ENCODE data around the gene BET1L. TPM values are rescaled to one million over a fixed set of nuclear protein-coding genes. Genes with fewer than 3 reads are reported as not detected.

BET1L gene
- total RNA-seq, 1 experiment from 2014 or later: 56.8 TPM

GRCh38 chr11:215581-216037 is 8.4 kb upstream of the BET1L start:
- no peaks in the 10 kb centered on the region for H3K27me3 Mint-ChIP-seq (ENCODE audit: insufficient read depth, unreplicated experiment)
- Histone ChIP-seq H3K4me1 (peaks cover 19% of the 10 kb centered on the region), H3K36me3 (ENCODE audit: control insufficient read depth, insufficient read depth, low read length) (peaks cover 7% of the 10 kb centered on the region), H3K9me3 (no peaks in the 10 kb centered on the region), H3K27me3 (replicated peaks; ENCODE audit: control insufficient read depth, insufficient read depth, low read length) (no peaks in the 10 kb centered on the region), H3K4me3 (ENCODE audit: low read depth, low read length) (no peak overlapping the region)
- ChIA-PET CTCF (interaction anchor here (1.5 to 1.9 kb wide), 2 partner anchors 8 to 35 kb away, joined by 5 read pairs; partner anchors contain the start of genes BET1L and RIC8A), POLR2A (interaction anchor here (1.9 kb wide), 1 partner anchor 9 kb away, joined by 24 read pairs; the partner anchor contains the start of genes BET1L and RIC8A)
- intact Hi-C loops (cut with micrococcal nuclease; ENCODE audit: unreplicated experiment): no loop called here
- H3K36me3 Mint-ChIP-seq (ENCODE audit: insufficient read depth, unreplicated experiment): peaks cover 58% of the 10 kb centered on the region
- no peak overlapping the region for H3K4me3 Mint-ChIP-seq (ENCODE audit: unreplicated experiment)
- peak overlapping the region; percentile 63 for H3K27ac Mint-ChIP-seq (ENCODE audit: unreplicated experiment)
- no peak for DNase-seq
- H3K4me1 Mint-ChIP-seq (ENCODE audit: low read depth, unreplicated experiment): peaks cover 7% of the 10 kb centered on the region
- H3K9me3 Mint-ChIP-seq (ENCODE audit: unreplicated experiment): no peaks in the 10 kb centered on the region
- no TSS peak for BruUV-seq (replicated peaks)
- TF ChIP-seq CTCF (IDR thresholded peaks at IDR 0.05; ENCODE audit: insufficient read depth in 1 of 2, low read depth in 1 of 2, low read length in 1 of 2, severe bottlenecking in 1 of 2, unreplicated experiment in 1 of 2): no peak

GRCh38 chr11:214083-214482 is 6.9 kb upstream of the BET1L start:
- Histone ChIP-seq H3K27me3 (replicated peaks; ENCODE audit: control insufficient read depth, insufficient read depth, low read length) (no peaks in the 10 kb centered on the region), H3K4me1 (peaks cover 33% of the 10 kb centered on the region), H3K36me3 (ENCODE audit: control insufficient read depth, insufficient read depth, low read length) (peaks cover 11% of the 10 kb centered on the region), H3K9me3 (no peaks in the 10 kb centered on the region), H3K4me3 (ENCODE audit: low read depth, low read length) (no peak overlapping the region)
- TF ChIP-seq CTCF (IDR thresholded peaks at IDR 0.05; ENCODE audit: insufficient read depth in 1 of 2, low read depth in 1 of 2, low read length in 1 of 2, severe bottlenecking in 1 of 2, unreplicated experiment in 1 of 2): no peak
- Mint-ChIP-seq H3K27me3 (ENCODE audit: insufficient read depth, unreplicated experiment) (no peaks in the 10 kb centered on the region), H3K36me3 (ENCODE audit: insufficient read depth, unreplicated experiment) (peaks cover 67% of the 10 kb centered on the region), H3K4me3 (ENCODE audit: unreplicated experiment) (no peak overlapping the region), H3K4me1 (ENCODE audit: low read depth, unreplicated experiment) (peaks cover 13% of the 10 kb centered on the region), H3K27ac (ENCODE audit: unreplicated experiment) (peak overlapping the region; percentile 66), H3K9me3 (ENCODE audit: unreplicated experiment) (no peaks in the 10 kb centered on the region)
- intact Hi-C loops (cut with micrococcal nuclease; ENCODE audit: unreplicated experiment): no loop called here
- no TSS peak for BruUV-seq (replicated peaks)
- DNase-seq: no peak
- POLR2A ChIA-PET: no interaction called here
- CTCF ChIA-PET: no interaction called here

GRCh38 chr11:213111-213510 is 5.9 kb upstream of the BET1L start:
- no peak for TF ChIP-seq CTCF (IDR thresholded peaks at IDR 0.05; ENCODE audit: insufficient read depth in 1 of 2, low read depth in 1 of 2, low read length in 1 of 2, severe bottlenecking in 1 of 2, unreplicated experiment in 1 of 2)
- ChIA-PET POLR2A (no interaction called here), CTCF (no interaction called here)
- Mint-ChIP-seq H3K9me3 (ENCODE audit: unreplicated experiment) (no peaks in the 10 kb centered on the region), H3K27ac (ENCODE audit: unreplicated experiment) (no peak overlapping the region), H3K4me3 (ENCODE audit: unreplicated experiment) (no peak overlapping the region), H3K27me3 (ENCODE audit: insufficient read depth, unreplicated experiment) (no peaks in the 10 kb centered on the region), H3K4me1 (ENCODE audit: low read depth, unreplicated experiment) (peaks cover 13% of the 10 kb centered on the region), H3K36me3 (ENCODE audit: insufficient read depth, unreplicated experiment) (peaks cover 73% of the 10 kb centered on the region)
- Histone ChIP-seq H3K27me3 (replicated peaks; ENCODE audit: control insufficient read depth, insufficient read depth, low read length) (no peaks in the 10 kb centered on the region), H3K4me1 (peaks cover 33% of the 10 kb centered on the region), H3K4me3 (ENCODE audit: low read depth, low read length) (no peak overlapping the region), H3K36me3 (ENCODE audit: control insufficient read depth, insufficient read depth, low read length) (peaks cover 11% of the 10 kb centered on the region), H3K9me3 (no peaks in the 10 kb centered on the region)
- no peak for DNase-seq
- no TSS peak for BruUV-seq (replicated peaks)
- intact Hi-C loops (cut with micrococcal nuclease; ENCODE audit: unreplicated experiment): no loop called here

All from Caco-2 (cell line).